AG04450 (cell line): ENCODE data around the gene FBXL17. TPM values are rescaled to one million over a fixed set of nuclear protein-coding genes. Genes with fewer than 3 reads are reported as not detected.

Experiments
- CTCF ChIA-PET: fragments of 300-600, 350-600 bp; formaldehyde crosslinking; extraction: SDS; loops from one replicate; lab custom pipeline; 2022; ENCODE audit warnings: antibody characterized with exemption, inconsistent platforms; lab: Charles Lee
- POLR2A ChIA-PET: fragments of 350-600 bp; formaldehyde crosslinking; extraction: SDS; loops from one replicate; lab custom pipeline; 2021; ENCODE audit warnings: antibody characterized with exemption, inconsistent platforms; lab: Yijun Ruan, JAX
- DNase-seq: peaks from one replicate; pipeline ENCODE4 v3.0.0-alpha.2; 2011; ENCODE audit warnings: low read depth, low spot score
- H3K27ac ChIP-seq: one replicate; pipeline ENCODE4 v1.5.1; 2012; ENCODE audit warnings: low read depth, low read length, control low read depth
- H3K27me3 ChIP-seq: one replicate; pipeline ENCODE4 v1.6.0; 2012; ENCODE audit warnings: low read length; ENCODE audit not compliant: control insufficient read depth, insufficient read depth
- H3K4me3 ChIP-seq: 2 replicates; pipeline ENCODE4 v1.5.1; 2011; ENCODE audit warnings: mild to moderate bottlenecking, low read depth, low read length, control low read depth
- H3K9me3 ChIP-seq: 2 replicates; pipeline ENCODE4 v1.5.1; 2012; ENCODE audit warnings: low read length; ENCODE audit not compliant: control insufficient read depth, insufficient read depth
- CTCF ChIP-seq: IDR thresholded peaks from 2 replicates; pipeline ENCODE4 v1.5.1; 2011; ENCODE audit warnings: low read depth, low read length, control low read depth, inconsistent platforms
- polyA plus RNA-seq: library from polyadenylated mRNA; depleted of rRNA; stranded (reverse); fragments of >200 nt; gene quantifications from 2 replicates; pipeline ENCODE4 v1.2.3, GENCODE V29; 2011

The FBXL17 gene
- polyA plus RNA-seq, 1 experiment: 9.4 TPM

- CTCF ChIA-PET: interaction anchor here (1.7 kb wide), 1 partner anchor 43 kb away, joined by 7 read pairs; no protein-coding TSS in a partner anchor
- Histone ChIP-seq H3K27me3 (no peaks in the 10 kb centered on the region), H3K9me3 (no peaks in the 10 kb centered on the region), H3K4me3 (no peak overlapping the region), H3K27ac (no peak overlapping the region)
- no peak for DNase-seq
- POLR2A ChIA-PET: no interaction called here
- TF ChIP-seq CTCF: no peak
These were observed 78.8 kb downstream of the FBXL17 start for GRCh38 chr5:108303086-108303485.

- ChIA-PET CTCF (interaction anchor here (1.8 kb wide), 1 partner anchor 36 kb away, joined by 17 read pairs; no protein-coding TSS in a partner anchor), POLR2A (no interaction called here)
- DNase-seq: no peak
These were observed 84.8 kb downstream of the FBXL17 start for GRCh38 chr5:108297042-108297601.

GRCh38 chr5:108295578-108296368, 86.1 kb downstream of the FBXL17 start:
- no peaks in the 10 kb centered on the region for H3K27me3 ChIP-seq
- ChIA-PET CTCF (interaction anchor here (1.6 to 1.8 kb wide), 2 partner anchors 35 to 37 kb away, joined by 7 to 17 read pairs; no protein-coding TSS in a partner anchor), POLR2A (no interaction called here)
- DNase-seq: no peak
- H3K9me3 ChIP-seq: no peaks in the 10 kb centered on the region
- H3K27ac ChIP-seq: no peak overlapping the region
- no peak overlapping the region for H3K4me3 ChIP-seq
- TF ChIP-seq CTCF: no peak

More at GRCh38 chr5:108297042-108297601, 84.8 kb downstream of the FBXL17 start:
- no peak overlapping the region for H3K4me3 ChIP-seq
- H3K27ac ChIP-seq: no peak overlapping the region
- no peaks in the 10 kb centered on the region for H3K27me3 ChIP-seq
- H3K9me3 ChIP-seq: no peaks in the 10 kb centered on the region
- no peak for TF ChIP-seq CTCF

GRCh38 chr5:108280960-108281569, 100.8 kb downstream of the FBXL17 start:
- no peak for TF ChIP-seq CTCF
- no peaks in the 10 kb centered on the region for H3K9me3 ChIP-seq
- DNase-seq: no peak
- no peak overlapping the region for H3K27ac ChIP-seq
- POLR2A ChIA-PET: no interaction called here
- H3K4me3 ChIP-seq: no peak overlapping the region
- no peaks in the 10 kb centered on the region for H3K27me3 ChIP-seq
- CTCF ChIA-PET: interaction anchor here (1.2 kb wide), 1 partner anchor 21 kb away, joined by 11 read pairs; no protein-coding TSS in a partner anchor

- no peak for DNase-seq
- H3K27ac ChIP-seq: no peak overlapping the region
- H3K9me3 ChIP-seq: no peaks in the 10 kb centered on the region
- TF ChIP-seq CTCF: no peak
- ChIA-PET CTCF (interaction anchor here (1.2 kb wide), 1 partner anchor 20 kb away, joined by 11 read pairs; no protein-coding TSS in a partner anchor), POLR2A (no interaction called here)
- no peaks in the 10 kb centered on the region for H3K27me3 ChIP-seq
- H3K4me3 ChIP-seq: no peak overlapping the region
These were observed 101.7 kb downstream of the FBXL17 start for GRCh38 chr5:108280248-108280647.
